H1 (cell line): ENCODE measurements around the gene CACNA2D3. TPM values are rescaled to one million over a fixed set of nuclear protein-coding genes. Genes with fewer than 3 reads are reported as not detected.

Experiments used
- CTCF ChIA-PET: fragments of 300-600 bp; sonication (Branson Sonifier 250); formaldehyde crosslinking; loops from one replicate; lab custom pipeline; 2021; ENCODE audit not compliant: partially characterized antibody; lab: Charles Lee
- POLR2A ChIA-PET: fragments of 300-600 bp; sonication (Branson Sonifier 250); formaldehyde crosslinking; loops from one replicate; lab custom pipeline; 2021; ENCODE audit warnings: inconsistent platforms; ENCODE audit not compliant: partially characterized antibody; lab: Charles Lee
- DNase-seq, 2 experiments: peaks; one replicate each; pipeline versions ENCODE4 v3.0.0 to v3.0.0-alpha.2; 2010 to 2022; ENCODE audit warnings: low spot score in 2 of 2, low read depth in 1 of 2, mixed read lengths in 1 of 2
- FAIRE-seq: peaks from 2 replicates; lab custom pipeline; 2011; peaks lifted over from hg19 to GRCh38; lab: Jason Lieb, UNC
- H2AFZ ChIP-seq: 2 replicates; pipeline ENCODE4 v1.8.1; 2012; ENCODE audit warnings: low read length, inconsistent platforms
- H2AK5ac ChIP-seq: 2 replicates; pipeline ENCODE4 v1.6.1; 2013; ENCODE audit warnings: low read depth, low read length
- H2BK120ac ChIP-seq: replicated peaks from 2 replicates; pipeline ENCODE3; 2013; ENCODE audit warnings: low read depth, low read length, inconsistent platforms
- H2BK12ac ChIP-seq: 2 replicates; pipeline ENCODE4 v1.6.1; 2013; ENCODE audit warnings: low read depth, low read length
- H2BK15ac ChIP-seq: 2 replicates; pipeline ENCODE4 v1.6.1; 2013; ENCODE audit warnings: low read length
- H2BK20ac ChIP-seq: 2 replicates; pipeline ENCODE4 v1.6.1; 2013; ENCODE audit warnings: low read length
- H2BK5ac ChIP-seq: 2 replicates; pipeline ENCODE4 v1.6.1; 2013; ENCODE audit warnings: low read depth, low read length
- H3K14ac ChIP-seq: 2 replicates; pipeline ENCODE4 v1.6.1; 2013; ENCODE audit warnings: inconsistent platforms; ENCODE audit not compliant: insufficient read length
- H3K18ac ChIP-seq: 2 replicates; pipeline ENCODE4 v1.6.1; 2013; ENCODE audit warnings: low read length; ENCODE audit errors: extremely low read depth
- H3K23ac ChIP-seq: 2 replicates; pipeline ENCODE4 v1.6.1; 2013; ENCODE audit warnings: inconsistent platforms; ENCODE audit not compliant: insufficient read length
- H3K23me2 ChIP-seq: 2 replicates; pipeline ENCODE4 v1.6.1; 2013; ENCODE audit warnings: low read depth, low read length
- H3K27ac ChIP-seq: 2 replicates; pipeline ENCODE4 v1.6.1; 2011; ENCODE audit warnings: low read depth, low read length, inconsistent platforms
- H3K27me3 ChIP-seq, 4 experiments: replicated peaks in 1 of 4; 1 replicate in 1 of 4; 2 replicates in 3 of 4; pipeline versions ENCODE4 v1.6.1 to v1.8.1; 2011 to 2013; ENCODE audit warnings: low read length in 3 of 4, mild to moderate bottlenecking in 3 of 4, inconsistent platforms in 2 of 4, mixed read lengths in 2 of 4, moderate library complexity in 1 of 4; ENCODE audit not compliant: control insufficient read depth in 3 of 4, insufficient read depth in 3 of 4; ENCODE audit errors: extremely low read depth in 1 of 4
- H3K36me3 ChIP-seq, 4 experiments: 2 replicates each; pipeline versions ENCODE4 v1.6.1 to v1.8.1; 2011 to 2013; ENCODE audit warnings: mild to moderate bottlenecking in 4 of 4, low read length in 3 of 4, moderate library complexity in 2 of 4, control low read depth in 1 of 4, inconsistent platforms in 1 of 4; ENCODE audit not compliant: insufficient read depth in 4 of 4, control insufficient read depth in 2 of 4
- H3K4ac ChIP-seq: replicated peaks from 2 replicates; pipeline ENCODE3; 2013; ENCODE audit warnings: low read length, low read depth, mixed read lengths, inconsistent platforms; ENCODE audit not compliant: insufficient read length
- H3K4me1 ChIP-seq, 4 experiments: replicated peaks in 1 of 4; 1 replicate in 1 of 4; 2 replicates in 3 of 4; pipeline versions ENCODE4 v1.6.1 to v1.8.1; 2011 to 2013; ENCODE audit warnings: low read length in 3 of 4, inconsistent platforms in 2 of 4, mixed read lengths in 1 of 4; ENCODE audit not compliant: insufficient read depth in 4 of 4, control insufficient read depth in 3 of 4
- H3K4me2 ChIP-seq, 2 experiments: 2 replicates each; pipeline versions ENCODE4 v1.6.1 to v1.8.1; 2011 to 2013; ENCODE audit warnings: low read depth in 2 of 2, low read length in 2 of 2, control low read depth in 1 of 2, inconsistent platforms in 1 of 2, mild to moderate bottlenecking in 1 of 2; ENCODE audit not compliant: insufficient read depth in 1 of 2
- H3K4me3 ChIP-seq, 4 experiments: fragments of 200-600, 300-600 bp in 1 of 4; sonication (generic), shearing (Covaris generic), sonication (Bioruptor Twin) in 1 of 4; 2 replicates each; pipeline versions ENCODE4 v1.5.1 to v1.8.1; 2011 to 2016; ENCODE audit warnings: low read length in 4 of 4, low read depth in 3 of 4, control low read depth in 2 of 4, inconsistent platforms in 2 of 4, mild to moderate bottlenecking in 2 of 4, mixed read lengths in 1 of 4, moderate library complexity in 1 of 4; ENCODE audit not compliant: insufficient read depth in 2 of 4; ENCODE audit errors: extremely low read depth in 1 of 4
- H3K56ac ChIP-seq: replicated peaks from 2 replicates; pipeline ENCODE3; 2013; ENCODE audit warnings: low read depth, mild to moderate bottlenecking, mixed read lengths, low read length, inconsistent platforms; ENCODE audit not compliant: insufficient read length
- H3K79me1 ChIP-seq: 2 replicates; pipeline ENCODE4 v1.6.1; 2013; ENCODE audit warnings: low read depth, low read length, control low read depth
- H3K79me2 ChIP-seq, 2 experiments: 2 replicates each; pipeline versions ENCODE4 v1.6.1 to v1.8.1; 2012 to 2013; ENCODE audit warnings: low read length in 2 of 2, mild to moderate bottlenecking in 2 of 2, inconsistent platforms in 1 of 2; ENCODE audit not compliant: insufficient read depth in 2 of 2, control insufficient read depth in 1 of 2
- H3K9ac ChIP-seq, 4 experiments: replicated peaks in 1 of 4; 1 replicate in 1 of 4; 2 replicates in 3 of 4; pipeline versions ENCODE4 v1.6.1 to v1.8.1; 2011 to 2013; ENCODE audit warnings: low read depth in 3 of 4, low read length in 3 of 4, control low read depth in 2 of 4, mild to moderate bottlenecking in 2 of 4, moderate library complexity in 2 of 4, inconsistent platforms in 1 of 4; ENCODE audit errors: extremely low read depth in 1 of 4
- H3K9me3 ChIP-seq, 2 experiments: 2 replicates each; pipeline versions ENCODE4 v1.6.1 to v1.8.1; 2012 to 2013; ENCODE audit warnings: mild to moderate bottlenecking in 2 of 2, moderate library complexity in 2 of 2, control low read depth in 1 of 2, inconsistent platforms in 1 of 2, low read depth in 1 of 2, low read length in 1 of 2, mixed read lengths in 1 of 2; ENCODE audit not compliant: insufficient read depth in 2 of 2
- H4K20me1 ChIP-seq, 2 experiments: replicated peaks in 1 of 2; 2 replicates each; pipeline versions ENCODE3 to v1.8.1; 2011 to 2013; ENCODE audit warnings: inconsistent platforms in 2 of 2, low read length in 2 of 2, mild to moderate bottlenecking in 1 of 2; ENCODE audit not compliant: insufficient read depth in 2 of 2, control insufficient read depth in 1 of 2
- H4K5ac ChIP-seq: 2 replicates; pipeline ENCODE4 v1.6.1; 2013; ENCODE audit warnings: low read length, low read depth, mixed read lengths, inconsistent platforms; ENCODE audit not compliant: insufficient read length
- H4K8ac ChIP-seq: 2 replicates; pipeline ENCODE4 v1.8.0; 2013; ENCODE audit warnings: mild to moderate bottlenecking, moderate library complexity, low read length, inconsistent platforms; ENCODE audit not compliant: insufficient read depth; ENCODE audit errors: extremely low read depth
- H4K91ac ChIP-seq: replicated peaks from 2 replicates; pipeline ENCODE3; 2013; ENCODE audit warnings: low read length, mixed read lengths, inconsistent platforms; ENCODE audit not compliant: insufficient read length
- CREB1 ChIP-seq: IDR thresholded peaks from 2 replicates; pipeline ENCODE4 v1.6.1; 2012; ENCODE audit warnings: inconsistent platforms
- EZH2 ChIP-seq: fragments of 200-600 bp; sonication (generic); IDR thresholded peaks from 2 replicates; pipeline ENCODE4 v1.7.1; 2012; ENCODE audit warnings: low read depth, mild to moderate bottlenecking, moderate library complexity, low read length, inconsistent platforms; ENCODE audit not compliant: severe bottlenecking
- GABPA ChIP-seq: IDR thresholded peaks from 2 replicates; pipeline ENCODE4 v1.6.1; 2011; ENCODE audit warnings: mild to moderate bottlenecking, low read length, moderate library complexity, borderline replicate concordance; ENCODE audit not compliant: insufficient read depth
- HDAC6 ChIP-seq: IDR thresholded peaks from one replicate; pipeline ENCODE4 v1.7.1; 2012; ENCODE audit warnings: low read depth, mild to moderate bottlenecking, inconsistent platforms, low read length, moderate library complexity
- JUN ChIP-seq: IDR thresholded peaks from 2 replicates; pipeline ENCODE4 v1.6.1; 2011; ENCODE audit warnings: low read depth, mild to moderate bottlenecking, improper control_type of control experiment, low read length
- POLR2AphosphoS5 ChIP-seq: IDR thresholded peaks from 2 replicates; pipeline ENCODE4 v1.6.1; 2011; ENCODE audit warnings: low read depth, low read length
- RAD21 ChIP-seq, 2 experiments: IDR thresholded peaks in 1 of 2; conservative IDR thresholded peaks in 1 of 2; 2 replicates each; pipeline ENCODE4 v1.6.1; 2011; ENCODE audit warnings: low read depth in 2 of 2, low read length in 2 of 2, improper control_type of control experiment in 1 of 2, inconsistent platforms in 1 of 2, mild to moderate bottlenecking in 1 of 2, moderate library complexity in 1 of 2
- RXRA ChIP-seq: IDR thresholded peaks from 2 replicates; pipeline ENCODE4 v1.6.1; 2011; ENCODE audit warnings: low read depth, mild to moderate bottlenecking, low read length, moderate library complexity; ENCODE audit not compliant: insufficient read depth
- SP4 ChIP-seq: IDR thresholded peaks from 2 replicates; pipeline ENCODE4 v1.6.1; 2012; ENCODE audit warnings: low read length, inconsistent platforms
- TBP ChIP-seq: IDR thresholded peaks from 2 replicates; pipeline ENCODE4 v1.6.1; 2011; ENCODE audit warnings: low read depth, low read length, improper control_type of control experiment
- polyA plus RNA-seq, 7 experiments: library from polyadenylated mRNA; depleted of rRNA in 3 of 7; stranded (reverse) in 5 of 7; unstranded in 2 of 7; fragments of >200 nt in 5 of 7; fragments of 200-250 nt in 2 of 7; gene quantifications; 1 replicate in 5 of 7; 2 replicates in 1 of 7; 4 replicates in 1 of 7; pipeline versions ENCODE4 v1.2.1 to v1.2.3, GENCODE V29; 2011 to 2013; ENCODE audit warnings: missing spikeins in 2 of 7, mixed read lengths in 2 of 7
- total RNA-seq: library from RNA; stranded (reverse); fragmentation: NEBNext Ultra II Directional; extraction: Animal tissue kit (Norgen Biotek cat#: 25700); gene quantifications from 2 replicates; pipeline ENCODE4 v1.2.1, GENCODE V29; 2021

The CACNA2D3 gene
- total and polyA plus RNA-seq, 2 of the 8 experiments (the other 6 are each of a cell fraction or from before 2014, with no cell fraction given) = 1.5 to 1.8 TPM

- no peaks in the 10 kb centered on the region for H3K79me2 ChIP-seq
These were observed 58.6 kb downstream of the CACNA2D3 start for GRCh38 chr3:54180921-54181320.

More at GRCh38 chr3:54180921-54181320, 58.6 kb downstream of the CACNA2D3 start:
- Histone ChIP-seq H2AK5ac (no peak overlapping the region), H3K27me3 (no peaks in the 10 kb centered on the region), H3K27ac (no peak overlapping the region), H3K4me3 (no peak overlapping the region), H3K79me1 (0 out of 2 replicates have a peak, but pooled peaks cover 2% of the 10 kb centered on the region), H4K20me1 (no peaks in the 10 kb centered on the region), H3K9ac (no peak overlapping the region), H4K8ac (no peak overlapping the region), H3K56ac (no peak overlapping the region), H2BK12ac (no peak overlapping the region), H3K4ac (no peak overlapping the region), H4K91ac (no peak overlapping the region), H3K9me3 (no peaks in the 10 kb centered on the region), H3K36me3 (no peaks in the 10 kb centered on the region), H3K18ac (no peak overlapping the region), H2BK15ac (no peak overlapping the region), H3K23ac (no peak overlapping the region), H3K4me2 (no peak overlapping the region), H2AFZ (no peak overlapping the region), H4K5ac (no peak overlapping the region), H3K23me2 (no peaks in the 10 kb centered on the region), H2BK20ac (no peak overlapping the region), H2BK120ac (no peak overlapping the region), H3K14ac (no peak overlapping the region), H3K4me1 (peaks cover 0 to 5% (median 3%) of the 10 kb centered on the region in 4 experiments; a peak in 3 of 7 replicates), H2BK5ac (no peak overlapping the region)
- ChIA-PET CTCF (interaction anchor here (0.9 to 1.5 kb wide), 5 partner anchors 16 to 113 kb away, joined by 3 read pairs; no protein-coding TSS in a partner anchor), POLR2A (no interaction called here)
- no peak for DNase-seq
- TF ChIP-seq RXRA (no peak), POLR2AphosphoS5 (no peak), JUN (no peak), HDAC6 (no peak), EZH2 (no peak), CREB1 (no peak), SP4 (no peak), TBP (no peak), GABPA (no peak), RAD21 (IDR thresholded peaks at IDR 0.05 in 1 of 2, conservative IDR thresholded peaks at IDR 0.05 in 1 of 2; ENCODE audit: low read depth in 2 of 2, low read length in 2 of 2) (no peak)
- no peak for FAIRE-seq
